Peyer's patch (tissue), 4 donors: ENCODE measurements around the gene CDPF1. TPM values are rescaled to one million over a fixed set of nuclear protein-coding genes. Genes with fewer than 3 reads are reported as not detected.

ENCODE experiments used
- DNase-seq, 3 donors: peaks; one replicate each; pipeline ENCODE4 v3.0.0-alpha.2; 2017 to 2019
- H3K27ac ChIP-seq, 4 donors: fragments of 200-600 bp; sonication (generic); one replicate each; pipeline ENCODE4 v1.5.1; 2016 to 2019
- H3K27me3 ChIP-seq, 2 donors: fragments of 200-600 bp; sonication (generic); one replicate each; pipeline ENCODE4 v1.5.1; 2019
- H3K36me3 ChIP-seq, 3 donors: fragments of 200-600 bp; sonication (generic); one replicate each; pipeline ENCODE4 v1.5.1; 2016 to 2019
- H3K4me1 ChIP-seq, 4 donors: fragments of 200-600 bp; sonication (generic); one replicate each; pipeline ENCODE4 v1.5.1; 2016 to 2019
- H3K4me3 ChIP-seq, 4 donors: fragments of 200-600 bp; sonication (generic); 1 replicate in 3 of 4; 2 replicates in 1 of 4; pipeline ENCODE4 v1.5.1; 2016 to 2019; ENCODE audit warnings: mild to moderate bottlenecking in 1 of 4
- H3K9me3 ChIP-seq, 4 donors: fragments of 200-600 bp; sonication (generic); one replicate each; pipeline ENCODE4 v1.5.1; 2016 to 2019; ENCODE audit warnings: mild to moderate bottlenecking in 1 of 4
- POLR2A ChIP-seq, 2 donors: fragments of 450-650 bp; IDR thresholded peaks; one replicate each; pipeline ENCODE4 v1.5.1; 2017; ENCODE audit warnings: antibody characterized with exemption in 2 of 2, mild to moderate bottlenecking in 2 of 2, moderate library complexity in 2 of 2
- total RNA-seq, 4 donors: library from RNA; depleted of rRNA; stranded (reverse); fragments of >200 nt; gene quantifications; one replicate each; pipeline ENCODE4 v1.1.0, GENCODE V29; 2016
- TF ChIP-seq, protein P1 (sequence below), 6 experiments: fragments of 450-650 bp in 4 of 6; fragments of 200-600 bp in 2 of 6; sonication (generic) in 1 of 6; IDR thresholded peaks; one replicate each; pipeline ENCODE4 v1.5.1; 2017 to 2019; ENCODE audit warnings: antibody characterized with exemption in 6 of 6, mild to moderate bottlenecking in 3 of 6, moderate library complexity in 1 of 6

The CDPF1 gene
- total RNA-seq, 4 donors from 2014 or later, result 7.0 to 23.9 (median 12.1) TPM

DNA sequence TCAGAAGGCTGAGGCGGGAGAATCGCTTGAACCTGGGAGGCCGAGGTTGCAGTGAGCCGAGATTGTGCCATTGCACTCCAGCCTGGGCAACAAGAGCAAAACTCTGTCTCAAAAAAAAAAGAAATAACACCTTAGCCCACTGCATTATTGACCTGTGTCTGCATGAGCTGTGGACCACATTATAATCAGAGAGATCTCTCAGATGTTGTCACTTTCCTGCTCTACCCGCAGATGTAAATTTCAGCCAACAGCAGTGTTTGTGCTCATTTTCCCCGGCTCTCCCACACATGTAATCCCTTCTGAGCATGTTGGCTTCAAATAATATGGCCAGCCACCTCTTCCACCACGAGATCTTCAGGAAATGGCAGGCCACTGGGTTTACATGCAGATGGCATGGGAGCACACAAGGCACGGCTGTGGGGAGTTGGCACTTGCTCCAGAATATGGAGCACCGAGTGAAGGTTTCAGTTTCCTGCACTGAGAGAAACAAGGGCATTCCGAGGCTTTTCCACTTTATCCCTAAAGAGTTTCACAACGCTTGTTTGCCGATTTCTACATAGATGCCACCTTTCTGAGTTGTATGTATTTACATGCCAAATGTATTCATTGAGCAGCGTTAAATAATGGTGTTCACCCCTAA, 19.7 kb downstream of the CDPF1 start:
- H3K9me3 ChIP-seq, result no peaks in the 10 kb centered on the region
- no peak overlapping the region for H3K27ac ChIP-seq
- DNase-seq, result no peak
- TF ChIP-seq POLR2A (IDR thresholded peaks at IDR 0.05), result no peak
- H3K36me3 ChIP-seq, result peaks cover 0 to 58% (median 0%) of the 10 kb centered on the region in 3 donors
- H3K4me1 ChIP-seq, result no peaks in the 10 kb centered on the region
- no peak overlapping the region for H3K4me3 ChIP-seq
- no peaks in the 10 kb centered on the region for H3K27me3 ChIP-seq

DNA sequence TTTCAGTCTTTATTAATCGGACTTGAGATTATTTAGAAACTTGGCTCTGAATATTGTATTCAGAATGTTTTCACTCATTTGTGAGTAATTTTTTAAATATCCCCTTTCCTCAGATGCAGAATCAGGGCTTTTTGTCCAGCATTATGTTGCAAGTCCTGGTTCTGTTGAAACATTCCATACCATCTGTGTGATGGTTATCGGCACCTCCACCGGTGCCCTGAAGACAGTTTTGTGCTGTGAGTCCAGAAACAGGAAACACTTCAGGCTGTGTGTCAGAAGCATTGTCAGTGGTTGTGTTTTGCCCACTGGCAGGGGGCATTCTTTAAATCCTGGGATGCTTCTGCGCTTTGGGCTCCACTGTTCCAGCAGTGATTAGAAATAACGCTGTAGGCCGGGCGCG, 20.4 kb downstream of the CDPF1 start:
- TF ChIP-seq, protein P1, sequence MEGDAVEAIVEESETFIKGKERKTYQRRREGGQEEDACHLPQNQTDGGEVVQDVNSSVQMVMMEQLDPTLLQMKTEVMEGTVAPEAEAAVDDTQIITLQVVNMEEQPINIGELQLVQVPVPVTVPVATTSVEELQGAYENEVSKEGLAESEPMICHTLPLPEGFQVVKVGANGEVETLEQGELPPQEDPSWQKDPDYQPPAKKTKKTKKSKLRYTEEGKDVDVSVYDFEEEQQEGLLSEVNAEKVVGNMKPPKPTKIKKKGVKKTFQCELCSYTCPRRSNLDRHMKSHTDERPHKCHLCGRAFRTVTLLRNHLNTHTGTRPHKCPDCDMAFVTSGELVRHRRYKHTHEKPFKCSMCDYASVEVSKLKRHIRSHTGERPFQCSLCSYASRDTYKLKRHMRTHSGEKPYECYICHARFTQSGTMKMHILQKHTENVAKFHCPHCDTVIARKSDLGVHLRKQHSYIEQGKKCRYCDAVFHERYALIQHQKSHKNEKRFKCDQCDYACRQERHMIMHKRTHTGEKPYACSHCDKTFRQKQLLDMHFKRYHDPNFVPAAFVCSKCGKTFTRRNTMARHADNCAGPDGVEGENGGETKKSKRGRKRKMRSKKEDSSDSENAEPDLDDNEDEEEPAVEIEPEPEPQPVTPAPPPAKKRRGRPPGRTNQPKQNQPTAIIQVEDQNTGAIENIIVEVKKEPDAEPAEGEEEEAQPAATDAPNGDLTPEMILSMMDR (IDR thresholded peaks at IDR 0.05), result no peak
- no peak for TF ChIP-seq POLR2A (IDR thresholded peaks at IDR 0.05)
- Histone ChIP-seq H3K4me3 (no peak overlapping the region), H3K36me3 (peaks cover 0 to 61% (median 0%) of the 10 kb centered on the region in 3 donors), H3K27ac (no peak overlapping the region), H3K4me1 (no peaks in the 10 kb centered on the region), H3K9me3 (no peaks in the 10 kb centered on the region), H3K27me3 (no peaks in the 10 kb centered on the region)
- DNase-seq, result no peak

DNA sequence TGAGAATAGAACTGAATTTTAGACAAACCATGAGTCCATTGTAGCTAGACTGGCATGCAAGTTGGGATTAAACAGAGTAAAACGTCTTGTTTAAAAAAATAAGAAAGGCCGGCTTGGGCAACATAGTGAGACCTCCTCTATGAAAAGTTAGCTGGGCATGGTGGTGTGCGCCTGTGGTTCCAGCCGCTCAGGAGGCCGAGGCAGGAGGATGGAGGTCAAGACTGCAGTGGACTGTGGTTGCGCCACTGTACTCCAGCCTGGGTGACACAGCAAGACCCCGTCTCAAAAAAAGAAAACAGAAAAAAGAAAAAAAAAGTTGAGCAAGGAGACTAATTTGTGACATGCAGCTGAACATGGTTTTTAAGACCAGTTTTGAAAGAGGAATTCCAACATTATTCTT, 23.5 kb downstream of the CDPF1 start:
- peaks cover 0 to 64% (median 0%) of the 10 kb centered on the region in 3 donors for H3K36me3 ChIP-seq
- no peak for TF ChIP-seq POLR2A (IDR thresholded peaks at IDR 0.05)
- TF ChIP-seq, protein P1 (IDR thresholded peaks at IDR 0.05), result no peak
- H3K9me3 ChIP-seq, result no peaks in the 10 kb centered on the region
- DNase-seq, result no peak
- no peaks in the 10 kb centered on the region for H3K4me1 ChIP-seq
- H3K27me3 ChIP-seq, result no peaks in the 10 kb centered on the region
- H3K27ac ChIP-seq, result no peak overlapping the region
- no peak overlapping the region for H3K4me3 ChIP-seq

DNA sequence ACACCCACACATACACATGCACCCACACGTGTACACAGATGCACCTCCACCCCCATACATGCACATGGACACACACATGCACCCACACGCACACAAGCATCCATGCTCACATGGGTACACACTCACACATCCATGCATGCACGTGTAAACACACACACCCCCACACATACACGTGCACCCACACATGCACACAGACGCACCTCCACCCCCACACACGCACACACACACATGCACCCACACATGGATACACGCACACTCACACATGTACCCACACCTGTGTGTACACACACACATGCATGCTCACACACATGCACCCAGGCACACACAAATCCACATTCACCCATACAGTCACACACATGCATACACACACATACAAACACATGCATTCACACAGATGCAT, 24.5 kb downstream of the CDPF1 start:
- no peaks in the 10 kb centered on the region for H3K27me3 ChIP-seq
- H3K9me3 ChIP-seq, result no peaks in the 10 kb centered on the region
- TF ChIP-seq POLR2A (IDR thresholded peaks at IDR 0.05), result no peak
- TF ChIP-seq, protein P1 (IDR thresholded peaks at IDR 0.05), result no peak
- DNase-seq, result no peak
- H3K27ac ChIP-seq, result no peak overlapping the region
- no peaks in the 10 kb centered on the region for H3K4me1 ChIP-seq
- H3K36me3 ChIP-seq, result peaks cover 0 to 67% (median 0%) of the 10 kb centered on the region in 3 donors
- H3K4me3 ChIP-seq, result no peak overlapping the region

DNA sequence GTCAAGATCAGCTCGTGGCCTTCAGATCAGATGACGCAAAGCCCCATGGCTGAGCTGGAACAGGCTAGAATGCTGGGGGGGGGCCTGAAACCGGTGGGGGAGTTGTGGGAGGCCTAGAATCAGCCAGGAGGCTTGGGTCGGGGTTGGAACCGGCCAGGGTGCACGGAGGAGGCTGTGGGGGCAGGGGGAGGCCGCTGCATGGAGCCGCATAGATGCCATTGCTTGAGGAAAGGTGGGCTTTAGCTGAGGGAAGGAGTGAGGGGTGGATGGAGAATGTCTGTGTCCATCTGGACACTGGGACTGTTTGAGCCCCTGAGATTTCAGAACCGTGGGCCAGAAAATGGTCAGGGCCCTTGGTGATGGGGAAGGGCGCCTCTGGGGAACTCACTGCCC, 25.2 kb downstream of the CDPF1 start:
- Histone ChIP-seq H3K27ac (no peak overlapping the region), H3K27me3 (no peaks in the 10 kb centered on the region), H3K9me3 (no peaks in the 10 kb centered on the region), H3K36me3 (peaks cover 0 to 69% (median 0%) of the 10 kb centered on the region in 3 donors), H3K4me3 (no peak overlapping the region), H3K4me1 (no peaks in the 10 kb centered on the region)
- TF ChIP-seq POLR2A (IDR thresholded peaks at IDR 0.05), result no peak
- TF ChIP-seq, protein P1 (IDR thresholded peaks at IDR 0.05), result no peak
- no peak for DNase-seq

DNA sequence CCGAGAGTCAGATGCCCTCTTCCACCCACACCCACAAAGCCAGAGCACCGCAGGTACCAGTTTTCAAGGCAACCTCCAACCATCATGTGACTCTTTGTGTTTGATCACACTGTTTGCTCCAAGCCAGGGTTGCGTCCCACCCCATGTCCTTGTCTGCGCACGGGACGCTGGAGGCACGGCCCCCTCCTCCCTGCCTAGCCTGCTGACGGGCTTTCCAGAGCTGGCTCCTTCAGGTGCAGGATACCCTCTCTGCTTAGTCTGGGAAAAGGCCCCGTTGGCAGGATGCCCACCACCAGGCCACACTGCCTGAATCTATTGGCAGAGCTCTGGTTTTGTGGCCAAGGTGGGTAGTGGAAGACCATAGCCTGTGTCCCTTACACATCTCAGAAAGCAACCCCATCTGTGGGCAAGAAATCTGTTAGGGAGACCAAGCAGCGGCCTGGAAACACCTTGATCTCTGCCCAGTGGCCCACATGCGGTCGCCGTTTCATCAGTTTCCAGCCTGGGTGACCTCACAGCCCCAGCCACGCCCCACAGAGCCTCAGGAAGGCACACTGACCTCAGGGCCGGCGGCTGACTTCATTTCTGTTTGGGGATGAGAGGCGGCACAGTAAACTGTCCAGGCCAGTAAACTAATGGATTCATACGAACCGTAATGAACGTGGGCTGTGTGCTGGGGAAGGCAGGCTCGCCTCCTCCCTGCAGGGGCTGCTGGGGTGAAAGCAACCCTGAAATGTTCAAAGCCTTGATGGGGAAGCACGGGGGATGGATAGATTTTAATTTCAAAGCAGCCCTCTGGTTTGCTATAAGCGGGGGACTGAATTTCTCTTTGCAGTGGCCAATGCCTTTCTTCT, 25.8 kb downstream of the CDPF1 start:
- no peak for TF ChIP-seq POLR2A (IDR thresholded peaks at IDR 0.05)
- TF ChIP-seq, protein P1 (IDR thresholded peaks at IDR 0.05), result no peak
- no peak overlapping the region for H3K4me3 ChIP-seq
- H3K9me3 ChIP-seq, result no peaks in the 10 kb centered on the region
- DNase-seq, result no peak
- no peaks in the 10 kb centered on the region for H3K4me1 ChIP-seq
- H3K36me3 ChIP-seq, result peaks cover 0 to 75% (median 0%) of the 10 kb centered on the region in 3 donors
- no peaks in the 10 kb centered on the region for H3K27me3 ChIP-seq
- H3K27ac ChIP-seq, result no peak overlapping the region
